ENCODE measurements around the gene SHOC1.
"Not testable (repeated sequence)": the region's sequence is repeated elsewhere in the genome, so short reads cannot be mapped to it uniquely, and the experiment has no call there.

GRCh38 chr9:111791821-111792220 lies 2.9 kb downstream of the SHOC1 start:
- TF ChIP-seq, protein P1, sequence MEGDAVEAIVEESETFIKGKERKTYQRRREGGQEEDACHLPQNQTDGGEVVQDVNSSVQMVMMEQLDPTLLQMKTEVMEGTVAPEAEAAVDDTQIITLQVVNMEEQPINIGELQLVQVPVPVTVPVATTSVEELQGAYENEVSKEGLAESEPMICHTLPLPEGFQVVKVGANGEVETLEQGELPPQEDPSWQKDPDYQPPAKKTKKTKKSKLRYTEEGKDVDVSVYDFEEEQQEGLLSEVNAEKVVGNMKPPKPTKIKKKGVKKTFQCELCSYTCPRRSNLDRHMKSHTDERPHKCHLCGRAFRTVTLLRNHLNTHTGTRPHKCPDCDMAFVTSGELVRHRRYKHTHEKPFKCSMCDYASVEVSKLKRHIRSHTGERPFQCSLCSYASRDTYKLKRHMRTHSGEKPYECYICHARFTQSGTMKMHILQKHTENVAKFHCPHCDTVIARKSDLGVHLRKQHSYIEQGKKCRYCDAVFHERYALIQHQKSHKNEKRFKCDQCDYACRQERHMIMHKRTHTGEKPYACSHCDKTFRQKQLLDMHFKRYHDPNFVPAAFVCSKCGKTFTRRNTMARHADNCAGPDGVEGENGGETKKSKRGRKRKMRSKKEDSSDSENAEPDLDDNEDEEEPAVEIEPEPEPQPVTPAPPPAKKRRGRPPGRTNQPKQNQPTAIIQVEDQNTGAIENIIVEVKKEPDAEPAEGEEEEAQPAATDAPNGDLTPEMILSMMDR (CRISPR knock-in tag; IDR thresholded peaks at IDR 0.05) = not testable (repeated sequence)
- not testable (repeated sequence) for TF ChIP-seq SMC3 (IDR thresholded peaks at IDR 0.05; ENCODE audit: low read length)

All from HepG2 (cell line).